HCT116 (cell line): ENCODE data around the gene DLG5. TPM values are rescaled to one million over a fixed set of nuclear protein-coding genes. Genes with fewer than 3 reads are reported as not detected.

Source experiments
- ELF1 ChIP-seq: IDR thresholded peaks from 2 replicates; pipeline ENCODE4 v1.6.1; 2012; ENCODE audit warnings: low read depth, borderline replicate concordance
- EZH2 ChIP-seq: fragments of 200-600 bp; sonication (generic); IDR thresholded peaks from 2 replicates; pipeline ENCODE4 v1.6.1; 2017; ENCODE audit warnings: antibody characterized with exemption, mixed run types
- EZH2phosphoT487 ChIP-seq: fragments of 200-600 bp; IDR thresholded peaks from 2 replicates; pipeline ENCODE4 v1.6.1; 2018; ENCODE audit warnings: antibody characterized with exemption, borderline replicate concordance
- JUND ChIP-seq: IDR thresholded peaks from 2 replicates; pipeline ENCODE4 v1.6.1; 2012
- MAX ChIP-seq: IDR thresholded peaks from 2 replicates; pipeline ENCODE4 v1.6.1; 2012
- REST ChIP-seq: IDR thresholded peaks from 2 replicates; pipeline ENCODE4 v1.6.1; 2012; ENCODE audit warnings: low read depth
- SIN3A ChIP-seq: IDR thresholded peaks from 2 replicates; pipeline ENCODE4 v1.6.1; 2012; ENCODE audit warnings: low read depth
- ZBTB33 ChIP-seq: IDR thresholded peaks from 2 replicates; pipeline ENCODE4 v1.6.1; 2011; ENCODE audit warnings: mild to moderate bottlenecking, low read length, moderate library complexity; ENCODE audit not compliant: insufficient replicate concordance; ENCODE audit errors: extremely low read depth
- ZFX ChIP-seq: fragments of 450-650 bp; IDR thresholded peaks from 2 replicates; pipeline ENCODE4 v1.6.1; 2017
- ZNF274 ChIP-seq: fragments of 200-500 bp; sonication (Bioruptor generic); IDR thresholded peaks from 2 replicates; pipeline ENCODE4 v1.6.1; 2014; ENCODE audit warnings: mild to moderate bottlenecking, low read depth, low read length, inconsistent platforms
- total RNA-seq: library from RNA; stranded (reverse); gene quantifications from one replicate; pipeline ENCODE4 v1.2.1, GENCODE V29; 2021; ENCODE audit not compliant: unreplicated experiment

Gene DLG5
- total RNA-seq, 1 experiment from 2014 or later, result 44.8 TPM

- no peak for TF ChIP-seq REST
- no peak for TF ChIP-seq ZFX
- TF ChIP-seq EZH2phosphoT487, result no peak
- no peak for TF ChIP-seq ZBTB33
- no peak for TF ChIP-seq SIN3A
- TF ChIP-seq JUND, result no peak
- TF ChIP-seq MAX, result no peak
- no peak for TF ChIP-seq EZH2
- no peak for TF ChIP-seq ZNF274
- TF ChIP-seq ELF1, result no peak
Measured at GRCh38 chr10:77827366-77827765, 99.2 kb downstream of the DLG5 start (continued).
